SK-N-SH (cell line): ENCODE results near the gene GTF3C2. TPM values are rescaled to one million over a fixed set of nuclear protein-coding genes. Genes with fewer than 3 reads are reported as not detected.
A peak's percentile ranks its signal among the peaks of the same experiment; 100 is the strongest.

ENCODE experiments used
- CTCF ChIA-PET: fragments of 300-600, 350-600 bp; formaldehyde crosslinking; extraction: SDS; loops from one replicate; lab custom pipeline; 2021; lab: Yijun Ruan, JAX
- POLR2A ChIA-PET: fragments of 350-600 bp; sonication (Branson Sonifier 250); formaldehyde crosslinking; extraction: SDS; loops from one replicate; lab custom pipeline; 2020; ENCODE audit warnings: antibody characterized with exemption, inconsistent platforms; lab: Yijun Ruan, JAX
- DNase-seq: peaks from one replicate; pipeline ENCODE4 v3.0.0; 2012
- H2AFZ ChIP-seq: fragments of 200-600 bp; sonication (generic); 2 replicates; pipeline ENCODE4 v1.8.1; 2016; ENCODE audit warnings: antibody characterized with exemption, mild to moderate bottlenecking, low read depth
- H3F3A ChIP-seq: fragments of 200-600 bp; sonication (generic); replicated peaks from 2 replicates; pipeline ENCODE3; 2016; ENCODE audit warnings: antibody characterized with exemption, mild to moderate bottlenecking; ENCODE audit not compliant: insufficient read depth
- H3K27ac ChIP-seq, 2 experiments: fragments of 200-500 bp in 1 of 2; fragments of 200-600 bp in 1 of 2; sonication (Bioruptor generic) in 1 of 2; sonication (generic), shearing (Covaris generic) in 1 of 2; 2 replicates each; pipeline versions ENCODE4 v1.5.1 to v1.6.1; 2014 to 2016; ENCODE audit warnings: low read depth in 2 of 2, inconsistent platforms in 1 of 2, low read length in 1 of 2, mild to moderate bottlenecking in 1 of 2, mixed read lengths in 1 of 2
- H3K27me3 ChIP-seq: fragments of 200-600 bp; sonication (generic), shearing (Covaris generic); 2 replicates; pipeline ENCODE4 v1.6.1; 2016; ENCODE audit warnings: mixed run types; ENCODE audit not compliant: insufficient read depth
- H3K36me3 ChIP-seq, 2 experiments: fragments of 200-500 bp in 1 of 2; fragments of 200-600 bp in 1 of 2; sonication (Bioruptor generic) in 1 of 2; sonication (generic) in 1 of 2; replicated peaks in 1 of 2; 2 replicates each; pipeline versions ENCODE3 to v1.5.1; 2014 to 2016; ENCODE audit warnings: low read length in 1 of 2, mild to moderate bottlenecking in 1 of 2; ENCODE audit not compliant: insufficient read depth in 2 of 2, control insufficient read depth in 1 of 2
- H3K4me1 ChIP-seq, 2 experiments: fragments of 200-500 bp in 1 of 2; fragments of 200-600 bp in 1 of 2; sonication (Bioruptor generic) in 1 of 2; sonication (generic), shearing (Covaris generic) in 1 of 2; 2 replicates each; pipeline versions ENCODE4 v1.5.1 to v1.6.1; 2014 to 2016; ENCODE audit warnings: low read depth in 1 of 2, low read length in 1 of 2, mixed run types in 1 of 2; ENCODE audit not compliant: insufficient read depth in 2 of 2, control insufficient read depth in 1 of 2
- H3K4me2 ChIP-seq: fragments of 200-600 bp; sonication (generic), shearing (Covaris generic); 2 replicates; pipeline ENCODE4 v1.6.1; 2017; ENCODE audit warnings: mixed run types
- H3K4me3 ChIP-seq, 2 experiments: fragments of 200-500 bp in 1 of 2; fragments of 200-600 bp in 1 of 2; sonication (Bioruptor generic) in 1 of 2; sonication (generic), shearing (Covaris generic) in 1 of 2; 2 replicates each; pipeline versions ENCODE4 v1.5.1 to v1.8.1; 2014 to 2016; ENCODE audit warnings: low read depth in 2 of 2, inconsistent platforms in 1 of 2, low read length in 1 of 2, mild to moderate bottlenecking in 1 of 2, mixed read lengths in 1 of 2, moderate library complexity in 1 of 2
- H3K79me2 ChIP-seq: fragments of 200-600 bp; sonication (generic); 2 replicates; pipeline ENCODE4 v1.8.1; 2017; ENCODE audit warnings: mild to moderate bottlenecking; ENCODE audit not compliant: insufficient read depth
- H3K9ac ChIP-seq: fragments of 200-600 bp; sonication (generic); 2 replicates; pipeline ENCODE4 v1.6.1; 2017; ENCODE audit warnings: mixed run types
- H3K9me2 ChIP-seq: fragments of 200-600 bp; sonication (generic); 2 replicates; pipeline ENCODE4 v1.6.1; 2017; ENCODE audit warnings: mixed run types
- H3K9me3 ChIP-seq: fragments of 200-600 bp; sonication (generic); 2 replicates; pipeline ENCODE4 v1.6.1; 2017; ENCODE audit warnings: mixed run types, mild to moderate bottlenecking, moderate library complexity
- H4K20me1 ChIP-seq: fragments of 200-600 bp; sonication (generic); 2 replicates; pipeline ENCODE4 v1.6.1; 2017; ENCODE audit warnings: mild to moderate bottlenecking, mixed run types; ENCODE audit not compliant: insufficient read depth
- CHD2 ChIP-seq: fragments of 150-350 bp; IDR thresholded peaks from 2 replicates; pipeline ENCODE4 v1.6.1; 2018; ENCODE audit warnings: low read length; ENCODE audit not compliant: partially characterized antibody
- ELF1 ChIP-seq: IDR thresholded peaks from 2 replicates; pipeline ENCODE4 v1.4.0; 2012
- EP300 ChIP-seq, 2 experiments: IDR thresholded peaks; 2 replicates each; pipeline versions ENCODE4 v1.4.0 to v1.6.1; 2012; ENCODE audit warnings: borderline replicate concordance in 1 of 2, low read depth in 1 of 2, low read length in 1 of 2
- FOXM1 ChIP-seq: IDR thresholded peaks from 2 replicates; pipeline ENCODE4 v1.4.0; 2012; ENCODE audit warnings: low read depth, mild to moderate bottlenecking
- GATA2 ChIP-seq: sonication (generic); formaldehyde crosslinking; IDR thresholded peaks from 2 replicates; pipeline ENCODE4 v1.5.0; 2020; ENCODE audit warnings: mild to moderate bottlenecking, missing genetic modification reagents
- JUND ChIP-seq: IDR thresholded peaks from 2 replicates; pipeline ENCODE4 v1.4.0; 2012
- MXI1 ChIP-seq: IDR thresholded peaks from 2 replicates; pipeline ENCODE4 v1.6.1; 2012; ENCODE audit warnings: mild to moderate bottlenecking, low read depth, low read length, improper control_type of control experiment
- NRF1 ChIP-seq: IDR thresholded peaks from 2 replicates; pipeline ENCODE4 v1.6.1; 2012; ENCODE audit warnings: low read depth, mild to moderate bottlenecking, low read length
- RAD21 ChIP-seq: IDR thresholded peaks from 2 replicates; pipeline ENCODE4 v1.6.1; 2012; ENCODE audit warnings: mild to moderate bottlenecking, low read length
- RCOR1 ChIP-seq: fragments of 150-350 bp; IDR thresholded peaks from 2 replicates; pipeline ENCODE4 v1.6.1; 2017; ENCODE audit warnings: antibody characterized with exemption, low read length
- RXRA ChIP-seq: IDR thresholded peaks from 2 replicates; pipeline ENCODE4 v1.4.0; 2012; ENCODE audit warnings: low read depth, mild to moderate bottlenecking, borderline replicate concordance
- SIN3A ChIP-seq: IDR thresholded peaks from 2 replicates; pipeline ENCODE4 v1.6.1; 2012; ENCODE audit warnings: low read depth, mild to moderate bottlenecking, low read length, moderate library complexity, borderline replicate concordance
- TAF1 ChIP-seq: IDR thresholded peaks from 2 replicates; pipeline ENCODE4 v1.6.1; 2012; ENCODE audit warnings: low read depth, mild to moderate bottlenecking, low read length, moderate library complexity, borderline replicate concordance
- TCF12 ChIP-seq: IDR thresholded peaks from 2 replicates; pipeline ENCODE4 v1.4.0; 2012
- YY1 ChIP-seq: IDR thresholded peaks from 2 replicates; pipeline ENCODE4 v1.4.0; 2012; ENCODE audit warnings: low read depth, mild to moderate bottlenecking
- WGBS: methylation state at CpG from one replicate; pipeline ENCODE4 v1.1.6; 2017; ENCODE audit warnings: low lambda C conversion rate; 5-methylcytosine and 5-hydroxymethylcytosine counted together
- polyA plus RNA-seq, 3 experiments: library from polyadenylated mRNA; depleted of rRNA; stranded (reverse); fragments of >200 nt; gene quantifications; 2 replicates each; pipeline ENCODE4 v1.2.3, GENCODE V29; 2012
- TF ChIP-seq, protein P1 (sequence below): fragments of 200-600 bp; sonication (generic); IDR thresholded peaks from 2 replicates; pipeline ENCODE4 v1.6.1; 2017; ENCODE audit warnings: antibody characterized with exemption, mild to moderate bottlenecking, moderate library complexity
- TF ChIP-seq, protein P2 (sequence below): IDR thresholded peaks from 2 replicates; pipeline ENCODE4; 2012
- TF ChIP-seq, protein P3 (sequence below): IDR thresholded peaks from 2 replicates; pipeline ENCODE4 v1.6.1; 2012; ENCODE audit warnings: mild to moderate bottlenecking, low read depth, low read length, moderate library complexity

GTF3C2 gene
- polyA plus RNA-seq, 1 of the 3 experiments (the other 2 are of a cell fraction), result 65.8 TPM

DNA sequence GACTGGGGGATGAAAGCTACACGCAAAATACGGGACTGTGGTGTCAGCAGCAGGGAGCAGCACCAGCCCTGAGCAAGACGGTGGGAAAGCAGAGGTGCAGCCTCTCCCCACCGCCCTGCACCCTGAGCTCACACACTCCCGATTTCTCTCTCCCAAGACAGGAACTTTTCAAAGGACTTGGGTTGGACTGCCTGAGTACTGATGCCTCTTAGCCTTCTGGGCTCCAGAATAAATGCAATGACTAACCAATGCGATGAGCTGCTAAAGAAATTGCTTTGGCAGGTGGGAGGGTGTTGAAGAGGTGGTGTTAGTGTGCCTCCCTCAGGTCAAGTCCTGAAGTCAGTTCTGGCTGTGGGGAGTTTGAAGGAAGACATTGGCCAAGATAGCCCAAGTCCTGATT, 64.7 kb downstream of the GTF3C2 start:
- CTCF ChIA-PET, result interaction anchor here (0.8 to 18.7 kb wide), 9 partner anchors 10 to 330 kb away, joined by 3 to 392 read pairs (median 13); partner anchors contain the start of genes SLC30A3, TRIM54 and UCN
- no peak overlapping the region for H3K9ac ChIP-seq
- H3K4me1 ChIP-seq, result peaks cover 2 to 13% of the 10 kb centered on the region in 2 experiments; a peak in 3 of 4 replicates
- no peaks in the 10 kb centered on the region for H4K20me1 ChIP-seq
- H3K4me3 ChIP-seq, result no peak overlapping the region
- H3K36me3 ChIP-seq, result no peaks in the 10 kb centered on the region
- H3K9me3 ChIP-seq, result no peaks in the 10 kb centered on the region
- peaks cover 18% of the 10 kb centered on the region for H3F3A ChIP-seq
- TF ChIP-seq, protein P1, sequence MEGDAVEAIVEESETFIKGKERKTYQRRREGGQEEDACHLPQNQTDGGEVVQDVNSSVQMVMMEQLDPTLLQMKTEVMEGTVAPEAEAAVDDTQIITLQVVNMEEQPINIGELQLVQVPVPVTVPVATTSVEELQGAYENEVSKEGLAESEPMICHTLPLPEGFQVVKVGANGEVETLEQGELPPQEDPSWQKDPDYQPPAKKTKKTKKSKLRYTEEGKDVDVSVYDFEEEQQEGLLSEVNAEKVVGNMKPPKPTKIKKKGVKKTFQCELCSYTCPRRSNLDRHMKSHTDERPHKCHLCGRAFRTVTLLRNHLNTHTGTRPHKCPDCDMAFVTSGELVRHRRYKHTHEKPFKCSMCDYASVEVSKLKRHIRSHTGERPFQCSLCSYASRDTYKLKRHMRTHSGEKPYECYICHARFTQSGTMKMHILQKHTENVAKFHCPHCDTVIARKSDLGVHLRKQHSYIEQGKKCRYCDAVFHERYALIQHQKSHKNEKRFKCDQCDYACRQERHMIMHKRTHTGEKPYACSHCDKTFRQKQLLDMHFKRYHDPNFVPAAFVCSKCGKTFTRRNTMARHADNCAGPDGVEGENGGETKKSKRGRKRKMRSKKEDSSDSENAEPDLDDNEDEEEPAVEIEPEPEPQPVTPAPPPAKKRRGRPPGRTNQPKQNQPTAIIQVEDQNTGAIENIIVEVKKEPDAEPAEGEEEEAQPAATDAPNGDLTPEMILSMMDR, result peak; percentile 38
- TF ChIP-seq RXRA (no peak), EP300 (IDR thresholded peaks at IDR 0.05; ENCODE audit: borderline replicate concordance in 1 of 2, low read depth in 1 of 2, low read length in 1 of 2) (no peak), RAD21 (peak; percentile 26), TCF12 (no peak), CHD2 (no peak), JUND (no peak), TAF1 (no peak), FOXM1 (no peak), MXI1 (no peak)
- TF ChIP-seq, protein P2, sequence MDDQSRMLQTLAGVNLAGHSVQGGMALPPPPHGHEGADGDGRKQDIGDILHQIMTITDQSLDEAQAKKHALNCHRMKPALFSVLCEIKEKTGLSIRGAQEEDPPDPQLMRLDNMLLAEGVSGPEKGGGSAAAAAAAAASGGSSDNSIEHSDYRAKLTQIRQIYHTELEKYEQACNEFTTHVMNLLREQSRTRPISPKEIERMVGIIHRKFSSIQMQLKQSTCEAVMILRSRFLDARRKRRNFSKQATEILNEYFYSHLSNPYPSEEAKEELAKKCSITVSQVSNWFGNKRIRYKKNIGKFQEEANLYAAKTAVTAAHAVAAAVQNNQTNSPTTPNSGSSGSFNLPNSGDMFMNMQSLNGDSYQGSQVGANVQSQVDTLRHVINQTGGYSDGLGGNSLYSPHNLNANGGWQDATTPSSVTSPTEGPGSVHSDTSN, result peak; percentile 38; the same call in 1 of the 2 replicates
- TF ChIP-seq, all 33 proteins: peak for 3
- no peak overlapping the region for H3K27ac ChIP-seq
- no peak overlapping the region for H2AFZ ChIP-seq
- DNase-seq, result no peak
- H3K9me2 ChIP-seq, result no peaks in the 10 kb centered on the region
- 80% methylated on average over 6 of the region's 6 CpGs for WGBS
- H3K4me2 ChIP-seq, result no peak overlapping the region
- POLR2A ChIA-PET, result no interaction called here
- H3K27me3 ChIP-seq, result no peaks in the 10 kb centered on the region
- H3K79me2 ChIP-seq, result no peaks in the 10 kb centered on the region

DNA sequence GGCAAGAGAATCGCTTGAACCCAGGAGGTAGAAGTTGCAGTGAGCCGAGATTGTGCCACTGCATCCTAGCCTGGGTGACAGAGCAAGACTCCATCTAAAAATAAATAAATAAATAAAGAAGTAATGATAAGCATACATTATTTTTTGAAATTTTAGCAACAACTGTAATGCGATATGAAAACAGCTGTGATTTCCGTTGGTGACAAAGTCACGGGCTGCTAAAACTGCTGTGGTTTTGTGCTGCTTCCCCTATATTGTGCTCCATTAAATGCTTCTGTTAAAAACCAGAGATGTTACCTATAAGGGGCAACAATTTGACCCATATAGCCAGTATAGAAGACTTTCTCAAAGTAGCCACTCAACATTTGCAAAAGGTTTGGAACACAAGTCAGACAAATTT, 66.0 kb downstream of the GTF3C2 start:
- H3K4me3 ChIP-seq, result no peak overlapping the region
- H3K27ac ChIP-seq, result no peak overlapping the region
- H3K79me2 ChIP-seq, result no peaks in the 10 kb centered on the region
- CTCF ChIA-PET, result interaction anchor here (4.3 to 18.7 kb wide), 4 partner anchors 9 to 329 kb away, joined by 17 to 392 read pairs (median 204); partner anchors contain the start of genes SLC30A3, TRIM54 and UCN
- no peak overlapping the region for H2AFZ ChIP-seq
- H3K36me3 ChIP-seq, result no peaks in the 10 kb centered on the region
- H3K4me1 ChIP-seq, result peaks cover 2 to 13% of the 10 kb centered on the region in 2 experiments; a peak in 3 of 4 replicates
- DNase-seq, result no peak
- no peak overlapping the region for H3K4me2 ChIP-seq
- 94% methylated on average over 5 of the region's 5 CpGs for WGBS
- H3K9ac ChIP-seq, result no peak overlapping the region
- H3K9me2 ChIP-seq, result no peaks in the 10 kb centered on the region
- TF ChIP-seq RAD21 (no peak), TAF1 (no peak), NRF1 (no peak), YY1 (no peak), RCOR1 (no peak), ELF1 (no peak), SIN3A (no peak), GATA2 (CRISPR knock-in tag) (no peak), MXI1 (no peak)
- TF ChIP-seq, protein P3, sequence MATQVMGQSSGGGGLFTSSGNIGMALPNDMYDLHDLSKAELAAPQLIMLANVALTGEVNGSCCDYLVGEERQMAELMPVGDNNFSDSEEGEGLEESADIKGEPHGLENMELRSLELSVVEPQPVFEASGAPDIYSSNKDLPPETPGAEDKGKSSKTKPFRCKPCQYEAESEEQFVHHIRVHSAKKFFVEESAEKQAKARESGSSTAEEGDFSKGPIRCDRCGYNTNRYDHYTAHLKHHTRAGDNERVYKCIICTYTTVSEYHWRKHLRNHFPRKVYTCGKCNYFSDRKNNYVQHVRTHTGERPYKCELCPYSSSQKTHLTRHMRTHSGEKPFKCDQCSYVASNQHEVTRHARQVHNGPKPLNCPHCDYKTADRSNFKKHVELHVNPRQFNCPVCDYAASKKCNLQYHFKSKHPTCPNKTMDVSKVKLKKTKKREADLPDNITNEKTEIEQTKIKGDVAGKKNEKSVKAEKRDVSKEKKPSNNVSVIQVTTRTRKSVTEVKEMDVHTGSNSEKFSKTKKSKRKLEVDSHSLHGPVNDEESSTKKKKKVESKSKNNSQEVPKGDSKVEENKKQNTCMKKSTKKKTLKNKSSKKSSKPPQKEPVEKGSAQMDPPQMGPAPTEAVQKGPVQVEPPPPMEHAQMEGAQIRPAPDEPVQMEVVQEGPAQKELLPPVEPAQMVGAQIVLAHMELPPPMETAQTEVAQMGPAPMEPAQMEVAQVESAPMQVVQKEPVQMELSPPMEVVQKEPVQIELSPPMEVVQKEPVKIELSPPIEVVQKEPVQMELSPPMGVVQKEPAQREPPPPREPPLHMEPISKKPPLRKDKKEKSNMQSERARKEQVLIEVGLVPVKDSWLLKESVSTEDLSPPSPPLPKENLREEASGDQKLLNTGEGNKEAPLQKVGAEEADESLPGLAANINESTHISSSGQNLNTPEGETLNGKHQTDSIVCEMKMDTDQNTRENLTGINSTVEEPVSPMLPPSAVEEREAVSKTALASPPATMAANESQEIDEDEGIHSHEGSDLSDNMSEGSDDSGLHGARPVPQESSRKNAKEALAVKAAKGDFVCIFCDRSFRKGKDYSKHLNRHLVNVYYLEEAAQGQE, result no peak
- TF ChIP-seq, all 33 proteins: peak for 0
- POLR2A ChIA-PET, result no interaction called here
- Histone ChIP-seq H3K27me3 (no peaks in the 10 kb centered on the region), H4K20me1 (no peaks in the 10 kb centered on the region), H3K9me3 (no peaks in the 10 kb centered on the region), H3F3A (peaks cover 18% of the 10 kb centered on the region)
